GM12878 (cell line): Measurements from ENCODE around the gene METRNL.
"Not testable (repeated sequence)": the region's sequence is repeated elsewhere in the genome, so short reads cannot be mapped to it uniquely, and the experiment has no call there.

Experiments
- SRF ChIP-seq, 2 experiments: IDR thresholded peaks; 2 replicates each; pipeline ENCODE4 v1.6.1; 2011; ENCODE audit warnings: low read depth in 2 of 2, low read length in 2 of 2, mild to moderate bottlenecking in 1 of 2, moderate library complexity in 1 of 2
- TF ChIP-seq, protein P1 (sequence below), 3 experiments: IDR thresholded peaks in 2 of 3; conservative IDR thresholded peaks in 1 of 3; 2 replicates each; pipeline ENCODE4 v1.5.1; 2011; ENCODE audit warnings: low read depth in 3 of 3, low read length in 3 of 3, mild to moderate bottlenecking in 3 of 3, control low read depth in 2 of 3, moderate library complexity in 2 of 3, inconsistent platforms in 1 of 3, mixed read lengths in 1 of 3; ENCODE audit not compliant: control insufficient read depth in 2 of 3, insufficient read depth in 1 of 3; ENCODE audit errors: extremely low read depth in 1 of 3

DNA sequence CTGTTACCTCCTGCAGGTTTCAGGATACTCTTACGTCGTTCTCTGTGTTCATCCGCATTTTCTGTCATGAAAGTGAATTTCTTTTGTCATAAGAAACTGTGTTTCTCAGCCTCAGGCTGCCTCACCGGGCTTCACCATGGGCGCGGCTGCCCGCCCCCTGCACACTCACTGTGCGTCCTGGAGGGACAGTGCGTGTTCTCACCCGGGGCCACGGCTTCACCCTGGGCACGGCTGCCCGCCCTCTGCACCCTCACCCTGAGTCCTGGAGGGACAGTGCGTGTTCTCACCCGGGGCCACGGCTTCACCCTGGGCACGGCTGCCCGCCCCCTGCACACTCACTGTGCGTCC, 12.9 kb upstream of the METRNL start:
- TF ChIP-seq, protein P1, sequence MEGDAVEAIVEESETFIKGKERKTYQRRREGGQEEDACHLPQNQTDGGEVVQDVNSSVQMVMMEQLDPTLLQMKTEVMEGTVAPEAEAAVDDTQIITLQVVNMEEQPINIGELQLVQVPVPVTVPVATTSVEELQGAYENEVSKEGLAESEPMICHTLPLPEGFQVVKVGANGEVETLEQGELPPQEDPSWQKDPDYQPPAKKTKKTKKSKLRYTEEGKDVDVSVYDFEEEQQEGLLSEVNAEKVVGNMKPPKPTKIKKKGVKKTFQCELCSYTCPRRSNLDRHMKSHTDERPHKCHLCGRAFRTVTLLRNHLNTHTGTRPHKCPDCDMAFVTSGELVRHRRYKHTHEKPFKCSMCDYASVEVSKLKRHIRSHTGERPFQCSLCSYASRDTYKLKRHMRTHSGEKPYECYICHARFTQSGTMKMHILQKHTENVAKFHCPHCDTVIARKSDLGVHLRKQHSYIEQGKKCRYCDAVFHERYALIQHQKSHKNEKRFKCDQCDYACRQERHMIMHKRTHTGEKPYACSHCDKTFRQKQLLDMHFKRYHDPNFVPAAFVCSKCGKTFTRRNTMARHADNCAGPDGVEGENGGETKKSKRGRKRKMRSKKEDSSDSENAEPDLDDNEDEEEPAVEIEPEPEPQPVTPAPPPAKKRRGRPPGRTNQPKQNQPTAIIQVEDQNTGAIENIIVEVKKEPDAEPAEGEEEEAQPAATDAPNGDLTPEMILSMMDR (IDR thresholded peaks at IDR 0.05 in 2 of 3, conservative IDR thresholded peaks at IDR 0.05 in 1 of 3; ENCODE audit: control insufficient read depth in 2 of 3, extremely low read depth in 1 of 3, insufficient read depth in 1 of 3, low read depth in 3 of 3, low read length in 3 of 3): not testable (repeated sequence)
- not testable (repeated sequence) for TF ChIP-seq SRF (IDR thresholded peaks at IDR 0.05; ENCODE audit: low read depth in 2 of 2, low read length in 2 of 2)
